Left renal pelvis (tissue), 4 donors: ENCODE results near the gene RIC8A. TPM values are rescaled to one million over a fixed set of nuclear protein-coding genes. Genes with fewer than 3 reads are reported as not detected.
A peak's percentile ranks its signal among the peaks of the same experiment; 100 is the strongest.
"Not testable (repeated sequence)": the region's sequence is repeated elsewhere in the genome, so short reads cannot be mapped to it uniquely, and the experiment has no call there.

ENCODE experiments used
- DNase-seq, 4 donors: peaks; one replicate each; pipeline ENCODE4 v3.0.0-alpha.2; 2013; ENCODE audit warnings: low read depth in 4 of 4, low spot score in 3 of 4
- polyA plus RNA-seq, 4 donors: library from polyadenylated mRNA; unstranded; fragments of 120-200 nt; gene quantifications; one replicate each; pipeline ENCODE4 v1.2.1, GENCODE V29; 2013; ENCODE audit not compliant: insufficient read length in 4 of 4

Gene RIC8A
- polyA plus RNA-seq, 4 donors, result 68.7 to 87.3 (median 84.3) TPM

DNA sequence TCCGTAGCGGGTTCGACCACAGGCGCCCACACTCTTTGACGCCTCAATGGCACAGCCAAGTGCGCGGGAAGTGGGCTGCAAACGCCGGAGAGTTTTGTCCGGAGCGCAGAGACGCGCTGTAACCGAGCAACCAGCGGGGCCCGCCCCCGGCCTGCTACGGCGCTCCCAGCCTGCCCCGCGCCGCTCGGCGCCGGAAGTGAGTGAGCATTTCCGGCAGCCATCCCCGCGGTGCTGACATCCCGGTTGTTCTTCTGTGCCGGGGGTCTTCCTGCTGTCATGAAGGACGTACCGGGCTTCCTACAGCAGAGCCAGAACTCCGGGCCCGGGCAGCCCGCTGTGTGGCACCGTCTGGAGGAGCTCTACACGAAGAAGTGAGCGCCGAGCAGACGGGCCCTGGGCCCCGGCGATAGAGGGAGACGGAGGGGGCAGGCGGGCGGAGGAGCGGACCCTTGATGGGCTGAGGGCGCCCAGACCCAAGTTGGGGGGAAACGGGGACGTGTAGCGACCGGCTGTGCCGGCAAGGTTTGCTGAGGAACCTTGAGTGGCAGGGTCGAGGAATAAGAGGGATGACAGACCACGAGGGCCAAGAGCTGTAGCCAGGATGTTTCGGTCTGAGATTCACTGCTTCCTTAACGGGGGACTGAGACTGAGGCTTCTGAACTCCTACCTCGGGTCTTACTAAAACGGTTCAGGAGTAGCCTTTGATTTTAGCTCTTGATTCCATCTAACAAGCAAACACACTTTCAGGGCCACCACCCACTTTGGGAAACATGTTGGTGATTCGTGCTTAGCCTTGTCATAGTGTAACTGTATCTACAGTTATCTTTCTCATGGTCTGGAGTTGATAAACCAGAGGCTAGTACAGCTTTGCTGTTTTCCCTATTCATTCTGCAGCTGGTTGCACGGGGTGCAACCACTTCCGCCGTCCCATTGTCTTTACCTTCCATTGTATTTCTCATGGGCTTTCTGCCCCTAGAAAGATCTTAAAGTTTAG is 29.6 kb downstream of the RIC8A start, which contains the start of gene PSMD13:
Gene PSMD13, plus strand, starts transcription at position 203 of the 994 bp plus-strand sequence. Its CDS starts 74 bp downstream, at position 277.
- peak in 3 of 4 donors; percentile 62 to 75 (median 70) for DNase-seq

DNA sequence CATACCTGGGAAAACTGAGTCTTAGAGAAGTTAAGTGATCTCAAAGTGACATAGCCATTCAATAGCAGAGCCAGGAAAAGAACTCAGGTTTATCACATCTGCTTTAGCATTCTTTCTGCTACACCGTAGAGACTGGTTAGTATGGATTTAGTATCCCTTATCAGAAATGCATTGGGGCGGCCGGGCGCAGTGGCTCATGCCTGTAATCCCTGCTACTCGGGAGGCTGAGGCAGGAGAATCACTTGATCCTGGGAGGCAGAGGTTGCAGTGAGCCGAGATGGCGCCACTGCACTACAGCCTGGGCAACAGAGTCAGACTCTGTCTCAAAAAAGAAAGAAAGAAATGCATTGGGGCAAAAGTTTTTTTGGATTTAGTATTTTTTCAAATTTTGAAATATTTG is 30.8 kb downstream of the RIC8A start:
- not testable (repeated sequence) for DNase-seq

- DNase-seq, result no peak
These were observed 32.8 kb downstream of the RIC8A start for GRCh38 chr11:240315-240714.

GRCh38 chr11:241634-242033 is 34.1 kb downstream of the RIC8A start:
- DNase-seq, result no peak

DNA sequence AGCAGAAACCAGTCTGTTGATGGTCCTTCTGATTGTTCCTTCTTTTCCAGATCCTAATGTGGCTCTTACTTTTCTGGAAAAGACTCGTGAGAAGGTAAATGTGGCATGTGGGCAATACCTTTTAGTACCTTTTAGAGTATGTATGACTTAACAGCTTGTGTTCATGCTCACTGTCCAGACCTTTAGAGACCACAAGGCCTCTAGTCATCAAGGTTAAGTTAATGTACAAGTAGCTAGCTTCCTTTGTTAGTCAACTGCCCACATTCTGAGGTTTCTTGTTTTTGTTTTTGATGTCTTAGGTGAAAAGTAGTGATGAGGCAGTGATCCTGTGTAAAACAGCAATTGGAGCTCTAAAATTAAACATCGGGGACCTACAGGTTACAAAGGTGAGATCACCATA is 36.9 kb downstream of the RIC8A start:
- DNase-seq, result no peak

GRCh38 chr11:249062-249461 is 41.6 kb downstream of the RIC8A start:
- DNase-seq, result no peak

- no peak for DNase-seq
These were observed 42.8 kb downstream of the RIC8A start for GRCh38 chr11:250274-250673.

DNA sequence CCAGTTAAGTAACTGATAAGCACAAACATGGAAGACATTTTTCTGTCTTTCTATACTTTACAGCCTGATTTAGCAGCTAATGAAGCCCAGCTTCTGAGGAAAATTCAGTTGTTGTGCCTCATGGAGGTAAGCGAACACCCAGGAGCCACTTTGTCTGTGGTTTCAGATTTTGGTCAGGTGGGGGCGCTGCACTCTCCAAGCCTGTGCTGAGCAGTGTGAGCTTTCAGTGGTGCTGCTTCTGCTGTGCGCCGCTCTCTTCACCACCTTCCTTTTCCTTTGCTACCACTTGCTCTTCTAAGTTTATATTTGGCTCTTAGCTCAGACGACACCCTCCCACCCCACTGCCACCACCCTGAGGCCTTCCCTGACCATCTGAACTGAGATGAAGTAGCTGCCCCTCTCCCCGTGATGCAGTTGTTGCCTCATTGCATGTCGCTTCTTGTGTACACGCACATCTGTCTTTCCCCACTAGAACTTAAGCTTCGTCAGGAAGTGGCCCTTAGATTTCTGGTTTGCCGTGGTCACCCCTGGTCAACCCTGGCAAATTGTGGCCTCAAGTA is 43.3 kb downstream of the RIC8A start:
- peak in 1 of 4 donors; percentile 22 for DNase-seq

DNA sequence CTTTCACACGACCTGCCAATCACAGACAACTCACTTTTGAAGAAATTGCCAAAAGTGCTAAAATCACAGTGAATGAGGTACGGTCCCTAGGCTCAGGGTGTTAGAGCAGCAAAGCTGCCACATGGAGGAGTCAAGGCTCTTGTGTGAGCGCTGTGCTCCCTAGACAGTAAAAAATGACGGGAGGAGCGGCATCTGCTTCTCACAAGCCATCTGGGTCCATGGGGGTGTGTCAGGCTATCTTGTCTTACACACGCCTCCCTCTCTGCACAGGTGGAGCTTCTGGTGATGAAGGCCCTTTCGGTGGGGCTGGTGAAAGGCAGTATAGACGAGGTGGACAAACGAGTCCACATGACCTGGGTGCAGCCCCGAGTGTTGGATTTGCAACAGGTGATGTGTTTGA is 44.0 kb downstream of the RIC8A start:
- DNase-seq, result no peak

- DNase-seq, result no peak
These were observed 45.2 kb downstream of the RIC8A start for GRCh38 chr11:252666-253065.

DNA sequence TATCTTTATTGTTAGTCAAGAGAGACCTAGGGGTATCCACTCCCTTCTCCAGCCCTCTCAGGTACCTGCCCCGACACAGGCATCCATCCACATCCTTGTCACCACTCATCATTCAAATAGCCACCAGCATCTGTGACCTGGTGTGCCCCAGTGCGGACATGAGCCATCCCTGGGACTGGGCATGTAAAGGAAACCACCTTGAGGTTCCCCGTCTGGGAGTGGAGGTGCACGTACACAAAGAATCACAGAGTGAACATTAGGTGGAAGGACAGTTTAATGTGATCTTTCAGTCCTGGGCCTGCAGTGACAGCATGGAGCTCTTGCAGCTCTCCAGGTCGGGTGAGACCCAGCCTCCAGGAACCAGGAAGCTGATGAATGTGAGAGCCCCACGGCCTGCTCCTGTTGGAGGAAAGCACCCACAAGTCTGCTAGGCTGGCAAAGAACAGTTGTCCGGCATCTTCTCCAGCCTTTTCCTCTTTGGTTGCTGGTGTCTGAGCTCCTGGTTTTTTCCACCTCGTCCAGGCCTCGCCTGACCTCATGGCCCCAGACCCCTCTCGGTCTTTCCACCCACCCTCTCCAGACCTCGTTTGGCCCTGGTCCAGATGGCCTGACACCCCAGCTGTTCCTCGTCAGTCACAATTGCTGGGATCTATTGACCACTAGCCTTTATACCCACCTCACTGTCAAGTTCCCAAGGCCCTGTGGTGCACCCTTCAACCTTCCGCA is 45.8 kb downstream of the RIC8A start:
- DNase-seq, result no peak

GRCh38 chr11:253886-254270 is 46.4 kb downstream of the RIC8A start:
- no peak for DNase-seq

DNA sequence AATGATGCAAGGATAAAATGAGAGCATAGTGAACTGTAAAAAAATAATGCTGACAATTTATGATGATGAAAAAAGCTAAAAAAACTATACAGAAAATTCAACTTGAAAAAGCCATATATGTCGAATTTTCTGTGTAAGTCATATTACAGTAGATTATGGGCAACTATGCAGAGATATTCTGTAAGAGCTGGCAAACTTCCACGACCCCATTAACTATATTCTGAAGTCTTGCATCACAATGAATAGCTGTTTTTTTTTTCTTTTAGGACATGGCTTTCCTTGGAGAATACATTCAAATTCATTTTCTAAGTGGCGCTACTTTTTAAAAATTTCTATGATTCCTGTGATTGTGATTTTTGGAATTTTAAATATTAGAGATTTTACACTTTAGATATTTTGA is 47.7 kb downstream of the RIC8A start:
- DNase-seq, result no peak

DNA sequence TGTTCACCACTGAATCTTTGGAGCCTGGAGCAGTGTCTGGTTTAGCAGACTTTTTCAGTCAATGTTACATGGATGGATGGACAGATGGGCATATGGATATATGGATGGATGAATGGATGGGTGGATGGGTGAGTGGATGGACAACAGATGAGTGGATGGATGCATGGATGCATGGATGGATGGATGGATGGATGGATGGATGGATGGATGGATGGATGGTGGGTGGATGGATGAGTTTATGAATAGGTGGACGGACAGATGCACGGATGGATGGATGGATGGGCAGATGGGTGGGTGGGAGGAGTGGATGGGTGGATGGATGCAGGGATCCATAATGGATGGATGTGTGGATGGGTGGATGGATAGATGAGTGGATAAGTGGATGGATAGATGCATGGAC is 48.3 kb downstream of the RIC8A start:
- no peak for DNase-seq

GRCh38 chr11:256952-257737 is 49.6 kb downstream of the RIC8A start:
- no peak for DNase-seq

DNA sequence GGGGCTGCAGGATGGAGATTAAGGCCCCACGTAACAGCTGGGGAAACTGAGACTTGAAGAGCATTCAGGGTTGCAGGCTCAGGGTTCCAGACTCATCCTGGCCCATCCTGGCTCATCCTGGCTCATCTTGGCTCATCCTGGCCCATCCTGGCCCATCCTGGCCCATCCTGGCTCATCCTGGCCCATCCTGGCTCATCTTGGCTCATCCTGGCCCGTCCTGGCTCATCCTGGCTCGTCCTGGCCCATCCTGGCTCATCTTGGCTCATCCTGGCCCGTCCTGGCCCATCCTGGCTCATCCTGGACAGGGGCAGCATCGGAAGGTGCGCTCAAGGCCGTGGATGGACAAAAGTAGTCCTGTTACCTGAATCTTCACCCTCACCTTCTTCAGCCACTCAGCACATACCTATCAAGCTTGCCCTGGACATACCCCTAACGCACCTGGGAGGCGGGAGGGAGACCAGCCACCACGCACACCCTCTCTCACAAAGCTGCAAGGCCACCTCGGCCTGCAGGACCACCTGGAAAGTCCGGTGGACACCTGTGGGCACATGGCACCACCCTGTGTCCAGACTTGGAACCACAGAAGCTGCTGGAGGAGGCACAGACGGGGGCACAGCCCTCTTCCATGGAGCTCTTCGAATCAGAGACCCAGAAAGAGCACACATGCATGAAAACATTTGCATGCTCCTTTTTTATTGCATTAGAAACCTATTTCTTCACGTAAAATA is 50.4 kb downstream of the RIC8A start:
- DNase-seq, result no peak

GRCh38 chr11:259413-259812 is 51.9 kb downstream of the RIC8A start:
- DNase-seq, result no peak

- DNase-seq, result no peak
These were observed 54.1 kb downstream of the RIC8A start for GRCh38 chr11:261624-262023.
